HepG2 (cell line): ENCODE data around the gene RASGRF1. TPM values are rescaled to one million over a fixed set of nuclear protein-coding genes. Genes with fewer than 3 reads are reported as not detected.

ENCODE experiments used
- ATAC-seq: fragments of 200-7000 bp; cut with Tn5 transposase; 3 replicates; pipeline ENCODE4 v1.9.1; 2020; ENCODE audit warnings: mild to moderate bottlenecking, moderate library complexity
- BruUV-seq: library from RNA; stranded (reverse); fragments of 400-500 nt; replicated peaks from 2 replicates; lab custom pipeline; 2021; lab: Mats Ljungman, UMichigan
- CTCF ChIA-PET: fragments of 300-600 bp; formaldehyde crosslinking; extraction: SDS; loops from one replicate; lab custom pipeline; 2021; ENCODE audit warnings: low total read pairs, inconsistent platforms, low intra/inter-chr PET ratio; lab: Yijun Ruan, JAX
- POLR2A ChIA-PET: fragments of 350-600 bp; sonication (Branson Sonifier 250); formaldehyde crosslinking; loops from one replicate; lab custom pipeline; 2020; ENCODE audit warnings: antibody characterized with exemption, inconsistent platforms; lab: Yijun Ruan, JAX
- DNase-seq: peaks from one replicate; pipeline ENCODE4 v3.0.0-alpha.2; 2015; ENCODE audit warnings: low spot score
- FAIRE-seq: peaks from 3 replicates; lab custom pipeline; 2011; peaks lifted over from hg19 to GRCh38; lab: Jason Lieb, UNC
- H2AFZ ChIP-seq: one replicate; pipeline ENCODE4 v1.6.1; 2011; ENCODE audit warnings: low read length, inconsistent platforms
- H3K27ac ChIP-seq: fragments of 300-600 bp; 3 replicates; pipeline ENCODE4 v1.8.0; 2011; ENCODE audit warnings: mixed run types, mild to moderate bottlenecking, mixed read lengths, low read length, inconsistent platforms; ENCODE audit not compliant: insufficient read depth; ENCODE audit errors: extremely low read length
- H3K27me3 ChIP-seq, 2 experiments: fragments of 200-600 bp in 1 of 2; 2 replicates in 1 of 2; 3 replicates in 1 of 2; pipeline versions ENCODE4 v1.6.0 to v1.8.0; 2011; ENCODE audit warnings: low read length in 2 of 2, mild to moderate bottlenecking in 2 of 2, moderate library complexity in 2 of 2, inconsistent platforms in 1 of 2; ENCODE audit not compliant: insufficient read depth in 2 of 2, control insufficient read depth in 1 of 2
- H3K36me3 ChIP-seq, 2 experiments: fragments of 200-600 bp in 1 of 2; replicated peaks in 1 of 2; 2 replicates in 1 of 2; 3 replicates in 1 of 2; pipeline versions ENCODE4 v1.5.1 to v1.8.0; 2011; ENCODE audit warnings: low read length in 2 of 2, inconsistent platforms in 1 of 2; ENCODE audit not compliant: insufficient read depth in 2 of 2, control insufficient read depth in 1 of 2
- H3K4me1 ChIP-seq: 2 replicates; pipeline ENCODE4 v1.5.1; 2012; ENCODE audit warnings: low read length, inconsistent platforms; ENCODE audit not compliant: insufficient read depth
- H3K4me2 ChIP-seq: 2 replicates; pipeline ENCODE4 v1.6.0; 2011; ENCODE audit warnings: low read depth, low read length, inconsistent platforms
- H3K4me3 ChIP-seq, 3 experiments: fragments of 200-600 bp in 1 of 3; sonication (generic), shearing (Covaris generic) in 1 of 3; replicated peaks in 1 of 3; 2 replicates each; pipeline ENCODE4 v1.5.1; 2011 to 2016; ENCODE audit warnings: low read length in 3 of 3, inconsistent platforms in 2 of 3, low read depth in 2 of 3, mild to moderate bottlenecking in 2 of 3, control low read depth in 1 of 3, mixed read lengths in 1 of 3; ENCODE audit not compliant: insufficient read depth in 1 of 3
- H3K79me2 ChIP-seq: one replicate; pipeline ENCODE4 v1.6.1; 2011; ENCODE audit warnings: low read length, inconsistent platforms; ENCODE audit not compliant: insufficient read depth
- H3K9ac ChIP-seq: 2 replicates; pipeline ENCODE4 v1.6.0; 2011; ENCODE audit warnings: mild to moderate bottlenecking, low read depth, low read length, inconsistent platforms; ENCODE audit not compliant: insufficient read depth
- H3K9me3 ChIP-seq: 2 replicates; pipeline ENCODE4 v1.5.1; 2012; ENCODE audit warnings: mild to moderate bottlenecking, low read length
- H4K20me1 ChIP-seq: 2 replicates; pipeline ENCODE4 v1.6.0; 2011; ENCODE audit warnings: inconsistent platforms, mild to moderate bottlenecking, low read length, moderate library complexity; ENCODE audit not compliant: insufficient read depth
- ELF1 ChIP-seq: sonication (generic); formaldehyde crosslinking; IDR thresholded peaks from 2 replicates; pipeline ENCODE4 v1.4.0; 2020; ENCODE audit warnings: missing genetic modification reagents
- HOXA5 ChIP-seq: sonication (generic); formaldehyde crosslinking; IDR thresholded peaks from 2 replicates; pipeline ENCODE4 v1.4.0; 2020; ENCODE audit warnings: missing genetic modification reagents
- KDM5B ChIP-seq: sonication (generic); formaldehyde crosslinking; IDR thresholded peaks from 2 replicates; pipeline ENCODE4 v1.4.0; 2020; ENCODE audit warnings: missing genetic modification reagents, mild to moderate bottlenecking, borderline replicate concordance
- NONO ChIP-seq, 2 experiments: fragments of 450-650 bp in 1 of 2; sonication (generic) in 1 of 2; formaldehyde crosslinking in 1 of 2; IDR thresholded peaks in 1 of 2; conservative IDR thresholded peaks in 1 of 2; 2 replicates each; pipeline versions ENCODE4 v1.6.1 to v1.8.0; 2017 to 2022; ENCODE audit warnings: mild to moderate bottlenecking in 1 of 2, missing genetic modification reagents in 1 of 2, moderate library complexity in 1 of 2
- SAFB2 ChIP-seq: sonication (generic); formaldehyde crosslinking; IDR thresholded peaks from 2 replicates; pipeline ENCODE4 v1.5.1; 2020; ENCODE audit warnings: missing genetic modification reagents, low read depth, mild to moderate bottlenecking, borderline replicate concordance
- SOX13 ChIP-seq, 3 experiments: fragments of 450-650 bp in 1 of 3; sonication (generic) in 1 of 3; formaldehyde crosslinking in 1 of 3; IDR thresholded peaks in 2 of 3; conservative IDR thresholded peaks in 1 of 3; 2 replicates each; pipeline versions ENCODE4 v1.5.0 to v1.6.1; 2016 to 2020; ENCODE audit warnings: antibody characterized with exemption in 1 of 3, mild to moderate bottlenecking in 1 of 3, missing compliant biosample characterization in 1 of 3, missing genetic modification reagents in 1 of 3, moderate library complexity in 1 of 3
- YY1 ChIP-seq: IDR thresholded peaks from 2 replicates; pipeline ENCODE4 v1.6.1; 2011; ENCODE audit warnings: low read length, low read depth, moderate library complexity, mild to moderate bottlenecking; ENCODE audit not compliant: insufficient read depth, insufficient replicate concordance
- ZNF124 ChIP-seq: sonication (generic); formaldehyde crosslinking; IDR thresholded peaks from 2 replicates; pipeline ENCODE4 v1.4.0; 2020; ENCODE audit warnings: missing genetic modification reagents
- ZNF343 ChIP-seq: sonication (generic); formaldehyde crosslinking; IDR thresholded peaks from 2 replicates; pipeline ENCODE4 v1.4.0; 2020; ENCODE audit warnings: mild to moderate bottlenecking, missing genetic modification reagents
- ZNF569 ChIP-seq: sonication (generic); formaldehyde crosslinking; IDR thresholded peaks from 2 replicates; pipeline ENCODE4 v1.5.0; 2020; ENCODE audit warnings: mild to moderate bottlenecking, missing genetic modification reagents, moderate library complexity, borderline replicate concordance
- ZNF652 ChIP-seq: IDR thresholded peaks from 2 replicates; pipeline ENCODE4 v1.6.1; 2016; ENCODE audit warnings: low read depth, borderline replicate concordance
- ZNF816 ChIP-seq: sonication (generic); formaldehyde crosslinking; IDR thresholded peaks from 2 replicates; pipeline ENCODE4 v1.8.0; 2022; ENCODE audit warnings: missing genetic modification reagents, mild to moderate bottlenecking, borderline replicate concordance
- WGBS: methylation state at CpG from one replicate; pipeline ENCODE4 v1.1.6; 2017; ENCODE audit warnings: low lambda C conversion rate; 5-methylcytosine and 5-hydroxymethylcytosine counted together
- in situ Hi-C: cut with HindIII; loops from 2 replicates; pipeline ENCODE4 v1.10.0; 2017; ENCODE audit warnings: low pct_unique_long_range_greater_than_20kb; ENCODE audit not compliant: extremely low pct_ligation_motif_present
- intact Hi-C: fragments of 100-400 bp; cut with micrococcal nuclease; formaldehyde crosslinking; loops from one replicate; pipeline ENCODE4 v1.10.0; 2022; ENCODE audit not compliant: unreplicated experiment
- polyA plus RNA-seq, 8 experiments: library from polyadenylated mRNA; depleted of rRNA in 3 of 8; stranded (reverse) in 7 of 8; unstranded in 1 of 8; fragments of >200 nt; fragmentation: Illumina TruSeq in 4 of 8; extraction: Trizol in 4 of 8; gene quantifications; 2 replicates each; pipeline versions ENCODE4 v1.2.1 to v1.2.3, GENCODE V29; 2011 to 2016; ENCODE audit warnings: low read depth in 4 of 8, missing spikeins in 1 of 8, mixed read lengths in 1 of 8; ENCODE audit not compliant: insufficient read depth in 1 of 8
- total RNA-seq, 5 experiments: library from RNA; depleted of rRNA; stranded (reverse); fragments of >200 nt; fragmentation: Illumina TruSeq; extraction: Trizol; gene quantifications; 2 replicates each; pipeline ENCODE4 v1.2.3, GENCODE V29; 2016; ENCODE audit warnings: low read depth in 1 of 5
- TF ChIP-seq, protein P1 (sequence below): sonication (generic); formaldehyde crosslinking; IDR thresholded peaks from 2 replicates; pipeline ENCODE4 v1.9.0; 2021; ENCODE audit warnings: missing genetic modification reagents, borderline replicate concordance

RASGRF1 gene
- total and polyA plus RNA-seq, 2 of the 13 experiments (the other 11 are each of a cell fraction or from before 2014, with no cell fraction given) = 0.55 to 3.0 TPM

DNA sequence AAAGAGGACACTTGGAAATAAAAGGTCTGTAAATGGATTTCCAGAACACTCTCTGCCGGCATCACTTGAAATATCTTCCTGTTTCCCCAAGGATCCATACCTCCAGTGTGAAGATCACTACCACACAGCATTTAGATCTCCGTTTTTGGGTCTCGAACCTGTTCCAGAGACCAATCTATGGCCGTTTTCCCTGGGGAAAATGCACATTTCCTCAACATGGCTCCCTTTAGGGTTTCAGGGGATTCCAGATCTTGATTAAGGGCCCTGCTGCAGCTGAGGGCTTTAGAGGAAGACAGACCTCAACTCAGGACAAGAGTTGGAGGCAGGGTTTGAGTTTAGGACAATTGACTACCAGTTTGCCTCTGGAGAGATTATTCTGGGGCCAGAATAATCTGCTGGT lies 147.8 kb downstream of the RASGRF1 start:
- BruUV-seq = no TSS peak
- no peak for ATAC-seq
- ChIA-PET POLR2A (interaction anchor here (0.8 to 2.6 kb wide), 3 partner anchors 18 to 51 kb away, joined by 3 to 20 read pairs (median 15); no protein-coding TSS in a partner anchor), CTCF (no interaction called here)
- Histone ChIP-seq H3K36me3 (peaks cover 0 to 7% of the 10 kb centered on the region in 2 experiments; a peak in 1 of 5 replicates), H3K4me3 (no peak overlapping the region), H3K9me3 (no peaks in the 10 kb centered on the region), H3K27me3 (no peaks in the 10 kb centered on the region; a peak in 2 of 5 replicates), H4K20me1 (no peaks in the 10 kb centered on the region), H3K4me2 (peak overlapping the region; percentile 96), H3K27ac (peak overlapping the region; percentile 33), H3K79me2 (peaks cover 27% of the 10 kb centered on the region), H2AFZ (no peak overlapping the region), H3K4me1 (peaks cover 40% of the 10 kb centered on the region), H3K9ac (0 out of 2 replicates have a peak overlapping the region, but pooled peaks have one; percentile 87)
- 95% methylated on average over 4 of the region's 4 CpGs for WGBS
- intact Hi-C loops = loop anchor here (10.0 kb wide), 1 partner anchor 52 kb away; no protein-coding TSS in a partner anchor
- TF ChIP-seq ZNF343 (no peak), HOXA5 (CRISPR knock-in tag) (no peak), ZNF652 (CRISPR knock-in tag) (no peak), ZNF124 (CRISPR knock-in tag) (no peak), ZNF816 (CRISPR knock-in tag) (no peak), YY1 (no peak), SAFB2 (no peak), KDM5B (CRISPR knock-in tag) (no peak), NONO (IDR thresholded peaks at IDR 0.05) (no peak), NONO (CRISPR knock-in tag; conservative IDR thresholded peaks at IDR 0.05) (no peak), ZNF569 (CRISPR knock-in tag) (no peak), SOX13 (IDR thresholded peaks at IDR 0.05) (no peak), SOX13 (CRISPR knock-in tag; conservative IDR thresholded peaks at IDR 0.05 in 1 of 2, IDR thresholded peaks at IDR 0.05 in 1 of 2) (no peak), ELF1 (CRISPR knock-in tag) (no peak)
- TF ChIP-seq, protein P1, sequence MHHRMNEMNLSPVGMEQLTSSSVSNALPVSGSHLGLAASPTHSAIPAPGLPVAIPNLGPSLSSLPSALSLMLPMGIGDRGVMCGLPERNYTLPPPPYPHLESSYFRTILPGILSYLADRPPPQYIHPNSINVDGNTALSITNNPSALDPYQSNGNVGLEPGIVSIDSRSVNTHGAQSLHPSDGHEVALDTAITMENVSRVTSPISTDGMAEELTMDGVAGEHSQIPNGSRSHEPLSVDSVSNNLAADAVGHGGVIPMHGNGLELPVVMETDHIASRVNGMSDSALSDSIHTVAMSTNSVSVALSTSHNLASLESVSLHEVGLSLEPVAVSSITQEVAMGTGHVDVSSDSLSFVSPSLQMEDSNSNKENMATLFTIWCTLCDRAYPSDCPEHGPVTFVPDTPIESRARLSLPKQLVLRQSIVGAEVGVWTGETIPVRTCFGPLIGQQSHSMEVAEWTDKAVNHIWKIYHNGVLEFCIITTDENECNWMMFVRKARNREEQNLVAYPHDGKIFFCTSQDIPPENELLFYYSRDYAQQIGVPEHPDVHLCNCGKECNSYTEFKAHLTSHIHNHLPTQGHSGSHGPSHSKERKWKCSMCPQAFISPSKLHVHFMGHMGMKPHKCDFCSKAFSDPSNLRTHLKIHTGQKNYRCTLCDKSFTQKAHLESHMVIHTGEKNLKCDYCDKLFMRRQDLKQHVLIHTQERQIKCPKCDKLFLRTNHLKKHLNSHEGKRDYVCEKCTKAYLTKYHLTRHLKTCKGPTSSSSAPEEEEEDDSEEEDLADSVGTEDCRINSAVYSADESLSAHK (CRISPR knock-in tag) = no peak
- no peak for FAIRE-seq
- in situ Hi-C loops = no loop called here
- DNase-seq = no peak
